ENCODE measurements around the gene SGPP2.

SGPP2 gene

GRCh38 chr2:222465746-222466145 lies 41.4 kb downstream of the SGPP2 start:
- no peak for DNase-seq (ENCODE audit: low read depth in 1 of 2, low spot score in 1 of 2)

GRCh38 chr2:222468346-222468745 lies 44.0 kb downstream of the SGPP2 start:
- DNase-seq (ENCODE audit: low read depth in 1 of 2, low spot score in 1 of 2): no peak

- DNase-seq (ENCODE audit: low read depth in 1 of 2, low spot score in 1 of 2): no peak
Measured at GRCh38 chr2:222470802-222471468, 46.6 kb downstream of the SGPP2 start.

DNA sequence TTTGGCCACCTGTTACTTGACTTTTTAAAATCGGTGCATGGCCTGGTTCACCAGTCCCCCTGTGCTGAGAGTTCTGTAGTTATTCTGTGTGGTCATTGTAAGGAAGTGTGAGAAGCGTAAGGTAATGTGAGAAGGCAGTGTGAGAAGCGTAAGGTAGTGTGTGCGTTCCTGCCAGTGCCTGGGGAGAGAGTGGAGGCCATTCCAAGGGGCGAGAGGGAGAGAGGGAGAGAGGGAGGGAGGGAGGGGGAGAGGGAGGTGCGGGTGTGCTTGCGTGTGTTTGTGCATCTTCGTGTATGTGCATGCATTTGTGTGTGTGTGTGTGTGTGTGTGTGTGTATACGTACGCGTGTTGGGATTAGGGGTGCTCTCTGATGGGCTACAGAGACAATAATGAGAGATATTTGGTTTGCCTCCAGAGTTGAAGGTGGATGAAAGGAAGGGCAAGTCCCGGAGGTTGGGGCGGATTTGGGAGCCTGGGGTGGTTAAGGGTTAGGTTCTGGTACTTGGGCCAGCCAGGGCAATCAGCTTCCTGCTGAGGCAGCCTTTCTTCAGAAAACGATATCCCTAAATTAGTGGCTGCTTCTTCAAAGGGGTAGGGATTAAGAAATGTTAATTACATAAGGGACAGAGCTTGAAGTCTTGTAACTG lies 53.7 kb downstream of the SGPP2 start:
- no peak for DNase-seq (ENCODE audit: low read depth in 1 of 2, low spot score in 1 of 2)

DNA sequence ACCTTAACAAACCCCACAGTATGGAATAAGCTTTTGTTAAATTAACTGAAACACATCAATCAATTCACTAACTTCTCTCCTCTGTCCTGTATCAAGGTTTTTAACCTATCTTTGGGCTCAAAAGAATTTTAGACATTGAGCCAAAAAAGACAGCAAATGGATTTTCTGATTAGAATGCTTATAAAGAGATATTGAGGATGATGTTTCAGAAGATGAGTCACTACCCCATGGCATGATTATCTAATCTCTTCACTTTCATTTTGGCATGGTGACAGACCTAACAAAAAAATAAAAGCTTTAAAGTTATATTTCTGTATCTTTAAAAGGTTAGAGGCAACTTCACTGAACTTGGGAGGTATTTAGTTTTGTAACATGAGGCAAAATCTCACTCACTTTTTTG lies 55.5 kb downstream of the SGPP2 start:
- no peak for DNase-seq (ENCODE audit: low read depth in 1 of 2, low spot score in 1 of 2)

DNA sequence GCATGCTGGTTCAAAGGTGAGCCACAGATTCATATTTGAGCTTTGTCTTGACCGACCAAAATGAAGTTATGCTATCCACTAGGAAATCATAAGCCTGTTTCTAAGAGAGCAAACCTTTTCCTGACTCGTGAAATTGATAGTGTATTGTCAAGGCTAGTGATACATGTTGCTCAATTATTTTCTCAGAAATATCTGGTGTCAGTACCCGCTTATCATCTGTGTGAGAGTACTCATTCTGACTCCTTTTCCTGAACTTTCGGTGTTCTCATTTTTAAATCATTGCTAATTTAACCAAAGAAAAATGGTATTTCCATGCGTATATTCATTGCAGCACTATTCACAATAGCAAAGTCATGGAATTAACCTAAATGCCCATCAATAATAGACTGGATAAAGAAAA lies 56.2 kb downstream of the SGPP2 start:
- no peak for DNase-seq (ENCODE audit: low read depth in 1 of 2, low spot score in 1 of 2)

- DNase-seq (ENCODE audit: low read depth in 1 of 2, low spot score in 1 of 2): no peak
Measured at GRCh38 chr2:222481941-222482340, 57.6 kb downstream of the SGPP2 start.

DNA sequence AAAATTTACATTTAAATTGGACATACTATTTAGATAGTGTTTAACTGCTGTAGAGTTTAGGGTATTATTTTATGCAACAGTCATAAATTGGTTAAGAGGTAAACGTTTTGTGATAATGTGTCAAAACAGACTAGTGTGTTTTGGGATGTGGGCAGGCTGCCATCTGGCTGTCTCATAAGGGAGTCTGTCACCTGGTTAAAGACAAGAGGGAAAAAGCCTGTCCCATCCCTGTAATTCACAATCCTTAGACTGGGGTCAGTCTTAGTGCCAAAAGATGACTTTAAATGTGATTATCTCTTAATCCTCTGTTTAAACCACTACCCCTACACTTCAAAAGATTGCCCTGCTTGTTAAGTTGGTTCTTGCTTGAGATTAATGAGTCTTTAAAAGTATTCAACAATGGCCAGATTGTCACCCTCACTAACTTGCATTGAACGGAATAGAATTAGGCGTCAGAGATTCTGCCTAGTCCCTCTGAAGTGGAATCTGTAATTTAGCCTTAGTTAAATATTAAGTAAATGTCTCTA lies 59.2 kb downstream of the SGPP2 start:
- no peak for DNase-seq (ENCODE audit: low read depth in 1 of 2, low spot score in 1 of 2)

GRCh38 chr2:222485367-222486211 lies 61.2 kb downstream of the SGPP2 start:
- no peak for DNase-seq (ENCODE audit: low read depth in 1 of 2, low spot score in 1 of 2)

- no peak for DNase-seq (ENCODE audit: low read depth in 1 of 2, low spot score in 1 of 2)
Measured at GRCh38 chr2:222490131-222490530, 65.8 kb downstream of the SGPP2 start.

DNA sequence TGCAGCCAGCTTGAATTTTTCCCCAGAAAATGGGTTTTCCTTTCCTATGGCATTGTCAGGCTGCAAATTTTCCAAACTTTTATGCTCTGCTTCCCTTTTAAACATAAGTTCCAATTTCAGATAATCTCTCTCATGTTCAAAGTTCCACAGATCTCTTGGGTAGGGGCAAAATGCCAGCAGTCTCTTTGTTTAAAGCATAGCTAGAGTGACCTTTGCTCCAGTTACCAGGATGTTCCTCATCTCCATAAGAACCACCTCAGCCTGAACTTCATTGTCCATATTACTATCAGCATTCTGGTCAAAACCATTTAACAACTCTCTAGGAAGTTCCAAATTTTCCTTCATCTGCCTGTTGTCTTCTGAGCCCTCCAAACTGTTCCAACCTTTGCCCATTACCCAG lies 68.3 kb downstream of the SGPP2 start:
- no peak for DNase-seq (ENCODE audit: low read depth in 1 of 2, low spot score in 1 of 2)

DNA sequence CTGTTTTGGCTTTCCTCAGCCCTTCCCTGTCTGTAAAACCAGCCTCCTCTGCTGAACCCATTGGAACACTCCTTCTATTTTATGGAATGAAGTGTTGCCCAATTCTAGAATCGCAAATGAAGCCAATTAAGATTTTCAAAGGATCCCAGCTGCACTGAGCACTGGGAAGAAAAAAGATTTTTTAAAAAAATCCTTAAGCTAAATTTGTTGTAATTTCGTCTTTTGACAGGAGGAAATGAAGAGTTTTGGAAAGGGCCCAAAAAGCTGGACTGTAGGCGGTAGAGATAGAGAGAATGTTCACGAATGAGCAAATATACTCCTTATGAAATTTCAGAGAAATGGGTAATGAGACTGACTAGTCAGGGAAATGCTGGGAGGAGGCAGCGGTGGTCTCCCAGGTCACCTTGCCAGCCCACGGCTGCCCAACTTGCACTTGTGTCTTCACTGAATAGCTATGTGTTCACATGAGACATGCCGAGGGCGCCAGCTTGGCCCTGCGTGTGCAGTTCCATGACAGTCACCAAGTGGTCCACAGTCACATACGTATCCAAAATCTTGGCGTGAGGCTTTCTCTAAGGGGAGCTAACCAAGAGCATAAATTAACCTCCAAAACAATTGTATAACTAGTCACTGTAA lies 69.9 kb downstream of the SGPP2 start:
- DNase-seq (ENCODE audit: low read depth in 1 of 2, low spot score in 1 of 2): no peak

DNA sequence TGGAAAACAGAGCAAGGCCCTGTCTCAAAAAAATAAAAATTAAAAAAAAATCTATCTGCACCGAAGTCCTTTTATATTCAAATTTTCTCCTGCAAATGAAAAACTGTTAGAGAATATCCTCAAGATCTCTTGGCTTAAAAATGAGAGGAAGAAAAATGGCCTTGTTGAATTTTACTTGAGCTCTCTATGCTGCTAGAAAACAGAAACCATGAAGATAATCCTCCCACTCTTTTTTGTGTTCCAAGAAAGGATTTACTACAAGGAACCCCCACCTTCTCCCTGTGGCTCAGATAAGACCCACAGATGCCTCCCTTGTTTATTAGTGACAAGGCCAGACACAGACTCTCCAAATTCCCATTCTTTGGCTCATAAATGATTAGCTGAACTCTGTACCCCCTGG lies 71.0 kb downstream of the SGPP2 start:
- no peak for DNase-seq (ENCODE audit: low read depth in 1 of 2, low spot score in 1 of 2)

- no peak for DNase-seq (ENCODE audit: low read depth in 1 of 2, low spot score in 1 of 2)
Measured at GRCh38 chr2:222499226-222499625, 74.9 kb downstream of the SGPP2 start.

DNA sequence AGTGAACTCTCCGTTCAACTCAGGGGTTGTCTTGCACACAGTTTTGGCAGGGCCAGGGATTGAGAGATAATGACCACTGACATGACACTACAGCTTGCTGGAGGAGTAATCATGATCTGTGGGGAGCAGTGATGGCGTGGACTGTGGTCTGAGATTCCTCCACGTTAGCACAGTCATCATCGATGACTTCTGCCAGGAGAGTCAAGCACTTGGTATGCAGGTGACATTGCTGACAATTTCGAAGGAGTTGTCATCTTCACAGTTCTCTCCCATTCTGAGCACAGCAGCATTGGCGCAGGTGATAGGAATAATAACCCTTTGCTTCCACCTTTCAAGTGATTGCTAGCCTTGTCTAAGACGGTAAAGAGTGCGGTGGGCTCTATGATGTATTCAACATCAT lies 79.8 kb downstream of the SGPP2 start:
- no peak for DNase-seq (ENCODE audit: low read depth in 1 of 2, low spot score in 1 of 2)

DNA sequence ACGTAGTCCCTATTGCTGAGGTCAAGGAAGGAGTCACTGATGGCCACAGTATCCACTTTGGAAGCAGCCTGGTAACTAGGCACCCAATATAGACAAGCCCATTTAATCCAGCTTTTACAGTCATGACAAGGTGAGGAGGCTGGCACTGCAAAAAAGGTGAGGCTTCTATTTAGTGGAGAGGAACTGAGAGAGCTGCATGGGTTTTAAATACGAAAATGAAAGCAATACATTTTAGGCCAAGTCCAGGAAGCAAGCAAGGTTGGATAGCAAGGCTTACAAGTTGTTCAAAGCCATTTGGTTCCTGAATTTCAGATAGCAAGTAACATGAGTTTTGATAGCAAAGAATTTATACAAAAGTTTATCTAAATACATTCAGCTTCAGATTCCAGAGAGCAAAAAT lies 80.4 kb downstream of the SGPP2 start:
- DNase-seq (ENCODE audit: low read depth in 1 of 2, low spot score in 1 of 2): no peak

DNA sequence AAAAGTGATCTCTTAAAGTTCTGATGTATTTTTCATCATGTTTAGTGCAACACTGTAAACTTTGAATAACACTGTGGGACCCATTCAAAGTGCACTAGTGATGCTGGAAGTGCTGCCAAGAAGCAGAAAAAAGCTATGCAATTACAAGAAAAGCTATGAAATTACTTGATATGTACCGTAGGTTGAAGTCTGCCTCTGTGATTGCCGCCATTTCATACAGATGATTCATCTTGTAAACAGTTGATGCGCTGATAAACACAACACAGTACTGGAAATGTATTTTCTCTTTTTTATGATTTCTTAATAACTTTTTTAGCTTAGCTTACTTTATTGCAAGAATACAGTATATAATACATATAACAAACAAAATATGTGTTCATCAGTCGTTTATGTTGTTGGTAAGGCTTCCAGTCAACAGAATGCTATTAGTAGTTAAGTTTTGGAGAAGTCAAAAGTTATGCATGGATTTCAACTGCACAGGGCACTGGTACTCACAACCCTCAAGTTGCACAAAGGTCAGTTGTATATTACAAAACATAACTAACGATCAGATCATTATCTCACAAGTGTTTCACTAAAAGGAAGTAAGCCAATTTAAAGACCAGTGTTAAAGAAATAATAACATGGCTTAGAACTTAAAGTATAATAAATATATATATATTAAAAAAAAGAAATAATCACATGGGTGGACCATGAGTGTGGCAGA lies 82.0 kb downstream of the SGPP2 start:
- DNase-seq (ENCODE audit: low read depth in 1 of 2, low spot score in 1 of 2): no peak

- DNase-seq (ENCODE audit: low read depth in 1 of 2, low spot score in 1 of 2): no peak
Measured at GRCh38 chr2:222514901-222515300, 90.6 kb downstream of the SGPP2 start.

DNA sequence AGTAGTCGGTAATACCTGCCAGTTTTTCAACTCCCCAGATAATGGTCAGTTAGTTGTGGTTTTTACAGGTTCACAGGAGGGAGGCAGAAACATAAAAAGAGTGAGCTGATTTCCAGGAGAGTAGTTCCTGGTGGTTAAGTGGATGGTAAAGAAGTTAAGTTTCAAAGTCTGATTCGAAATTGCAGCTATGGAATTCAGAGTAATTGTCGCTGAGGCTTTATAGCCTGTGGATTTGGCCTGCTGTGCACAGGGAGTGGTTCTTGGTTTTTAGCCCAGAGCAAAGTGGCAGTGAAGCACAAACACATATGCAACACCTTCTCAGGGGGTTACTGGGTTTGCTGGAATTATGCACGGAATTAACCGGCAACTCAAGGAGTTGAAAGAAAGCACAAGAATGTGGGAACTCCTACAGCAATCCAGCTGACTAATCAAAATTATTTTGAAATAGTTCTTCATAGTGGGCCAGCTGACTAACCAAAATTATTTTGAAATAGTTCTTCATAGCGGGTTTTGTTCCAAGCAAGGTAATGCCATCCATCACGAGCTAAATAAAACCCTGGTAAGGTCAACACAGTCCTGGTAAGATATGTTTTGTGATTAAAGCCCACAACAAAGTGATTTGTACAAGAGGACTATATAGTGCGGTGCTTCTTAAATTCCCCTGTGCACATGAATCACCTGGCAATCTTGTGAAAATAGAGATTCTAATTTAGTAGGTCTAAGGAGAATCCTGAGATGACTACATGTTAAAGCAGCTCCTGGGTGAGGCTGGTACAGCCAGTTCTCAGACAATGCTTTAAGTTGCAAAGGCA lies 94.4 kb downstream of the SGPP2 start:
- DNase-seq (ENCODE audit: low read depth in 1 of 2, low spot score in 1 of 2): no peak

GRCh38 chr2:222521099-222521498 lies 96.8 kb downstream of the SGPP2 start:
- DNase-seq (ENCODE audit: low read depth in 1 of 2, low spot score in 1 of 2): no peak

Data from activated T-helper 1 cell treated with anti-CD3 and anti-CD28 coated beads, Interleukin-2, amount 50 U/mL, for 16 hours (primary cell).